ENCODE measurements around the gene LMX1B.

The LMX1B gene

GRCh38 chr9:126612326-126612812, 1.4 kb upstream of the LMX1B start:
- Histone ChIP-seq H3K4me1 (ENCODE audit: control insufficient read depth, insufficient read depth, low read length) (peaks cover 9% of the 10 kb centered on the region), H3K36me3 (ENCODE audit: control insufficient read depth, insufficient read depth, low read length) (no peaks in the 10 kb centered on the region), H3K27ac (ENCODE audit: low read length) (no peak overlapping the region), H3K9me3 (ENCODE audit: control insufficient read depth, insufficient read depth, low read length) (no peaks in the 10 kb centered on the region), H3K27me3 (ENCODE audit: control insufficient read depth, insufficient read depth, low read length) (peaks cover 78% of the 10 kb centered on the region), H3K4me3 (ENCODE audit: low read length) (peak overlapping the region; percentile 1; the same call in 1 of the 2 replicates)
- DNase-seq (ENCODE audit: low read depth, low spot score), result no peak
- no CpG with 5 or more reads among the region's 54 CpGs for WGBS (ENCODE audit: insufficient coverage, insufficient read length)

GRCh38 chr9:126612813-126613641, 701 bp upstream of the LMX1B start:
- Histone ChIP-seq H3K27me3 (ENCODE audit: control insufficient read depth, insufficient read depth, low read length) (peaks cover 83% of the 10 kb centered on the region), H3K9me3 (ENCODE audit: control insufficient read depth, insufficient read depth, low read length) (no peaks in the 10 kb centered on the region), H3K4me3 (ENCODE audit: low read length) (peak overlapping the region; percentile 8; the same call in 1 of the 2 replicates), H3K27ac (ENCODE audit: low read length) (no peak overlapping the region), H3K36me3 (ENCODE audit: control insufficient read depth, insufficient read depth, low read length) (no peaks in the 10 kb centered on the region), H3K4me1 (ENCODE audit: control insufficient read depth, insufficient read depth, low read length) (peaks cover 9% of the 10 kb centered on the region)
- DNase-seq (ENCODE audit: low read depth, low spot score), result no peak
- WGBS (ENCODE audit: insufficient coverage, insufficient read length), result no CpG with 5 or more reads among the region's 68 CpGs

- Histone ChIP-seq H3K9me3 (ENCODE audit: control insufficient read depth, insufficient read depth, low read length) (no peaks in the 10 kb centered on the region), H3K27me3 (ENCODE audit: control insufficient read depth, insufficient read depth, low read length) (peaks cover 87% of the 10 kb centered on the region), H3K27ac (ENCODE audit: low read length) (no peak overlapping the region), H3K4me3 (ENCODE audit: low read length) (no peak overlapping the region; the same call in 1 of the 2 replicates), H3K36me3 (ENCODE audit: control insufficient read depth, insufficient read depth, low read length) (no peaks in the 10 kb centered on the region), H3K4me1 (ENCODE audit: control insufficient read depth, insufficient read depth, low read length) (peaks cover 9% of the 10 kb centered on the region)
- no peak for DNase-seq (ENCODE audit: low read depth, low spot score)
- WGBS (ENCODE audit: insufficient coverage, insufficient read length), result no CpG with 5 or more reads among the region's 64 CpGs
These were observed 343 bp downstream of the LMX1B start for GRCh38 chr9:126614088-126614454.

GRCh38 chr9:126614455-126615244, 922 bp downstream of the LMX1B start:
- DNase-seq (ENCODE audit: low read depth, low spot score), result no peak
- Histone ChIP-seq H3K9me3 (ENCODE audit: control insufficient read depth, insufficient read depth, low read length) (no peaks in the 10 kb centered on the region), H3K27ac (ENCODE audit: low read length) (no peak overlapping the region), H3K4me3 (ENCODE audit: low read length) (no peak overlapping the region; the same call in 1 of the 2 replicates), H3K4me1 (ENCODE audit: control insufficient read depth, insufficient read depth, low read length) (peaks cover 11% of the 10 kb centered on the region), H3K36me3 (ENCODE audit: control insufficient read depth, insufficient read depth, low read length) (no peaks in the 10 kb centered on the region), H3K27me3 (ENCODE audit: control insufficient read depth, insufficient read depth, low read length) (peaks cover 87% of the 10 kb centered on the region)
- no CpG with 5 or more reads among the region's 65 CpGs for WGBS (ENCODE audit: insufficient coverage, insufficient read length)

GRCh38 chr9:126615245-126615790, 1.6 kb downstream of the LMX1B start:
- Histone ChIP-seq H3K4me3 (ENCODE audit: low read length) (peak overlapping the region; percentile 9; the same call in 1 of the 2 replicates), H3K9me3 (ENCODE audit: control insufficient read depth, insufficient read depth, low read length) (no peaks in the 10 kb centered on the region), H3K27ac (ENCODE audit: low read length) (no peak overlapping the region), H3K36me3 (ENCODE audit: control insufficient read depth, insufficient read depth, low read length) (no peaks in the 10 kb centered on the region), H3K27me3 (ENCODE audit: control insufficient read depth, insufficient read depth, low read length) (peaks cover 87% of the 10 kb centered on the region), H3K4me1 (ENCODE audit: control insufficient read depth, insufficient read depth, low read length) (peaks cover 10% of the 10 kb centered on the region)
- no CpG with 5 or more reads among the region's 62 CpGs for WGBS (ENCODE audit: insufficient coverage, insufficient read length)
- no peak for DNase-seq (ENCODE audit: low read depth, low spot score)

GRCh38 chr9:126615791-126616447, 2.2 kb downstream of the LMX1B start:
- Histone ChIP-seq H3K36me3 (ENCODE audit: control insufficient read depth, insufficient read depth, low read length) (no peaks in the 10 kb centered on the region), H3K9me3 (ENCODE audit: control insufficient read depth, insufficient read depth, low read length) (no peaks in the 10 kb centered on the region), H3K27ac (ENCODE audit: low read length) (no peak overlapping the region), H3K27me3 (ENCODE audit: control insufficient read depth, insufficient read depth, low read length) (peaks cover 87% of the 10 kb centered on the region), H3K4me3 (ENCODE audit: low read length) (no peak overlapping the region; the same call in 1 of the 2 replicates), H3K4me1 (ENCODE audit: control insufficient read depth, insufficient read depth, low read length) (peaks cover 10% of the 10 kb centered on the region)
- no peak for DNase-seq (ENCODE audit: low read depth, low spot score)
- WGBS (ENCODE audit: insufficient coverage, insufficient read length), result no CpG with 5 or more reads among the region's 14 CpGs

- H3K9me3 ChIP-seq (ENCODE audit: control insufficient read depth, insufficient read depth, low read length), result no peaks in the 10 kb centered on the region
- peaks cover 87% of the 10 kb centered on the region for H3K27me3 ChIP-seq (ENCODE audit: control insufficient read depth, insufficient read depth, low read length)
- H3K4me3 ChIP-seq (ENCODE audit: low read length), result no peak overlapping the region
- no peak overlapping the region for H3K27ac ChIP-seq (ENCODE audit: low read length)
- H3K36me3 ChIP-seq (ENCODE audit: control insufficient read depth, insufficient read depth, low read length), result no peaks in the 10 kb centered on the region
- DNase-seq (ENCODE audit: low read depth, low spot score), result no peak
- peaks cover 10% of the 10 kb centered on the region for H3K4me1 ChIP-seq (ENCODE audit: control insufficient read depth, insufficient read depth, low read length)
- WGBS (ENCODE audit: insufficient coverage, insufficient read length), result no CpG with 5 or more reads among the region's 10 CpGs
These were observed 2.8 kb downstream of the LMX1B start for GRCh38 chr9:126616521-126616976.

GRCh38 chr9:126617003-126617822, 3.5 kb downstream of the LMX1B start:
- DNase-seq (ENCODE audit: low read depth, low spot score), result no peak
- Histone ChIP-seq H3K27me3 (ENCODE audit: control insufficient read depth, insufficient read depth, low read length) (peaks cover 89% of the 10 kb centered on the region), H3K4me1 (ENCODE audit: control insufficient read depth, insufficient read depth, low read length) (peaks cover 9% of the 10 kb centered on the region; the same call in 1 of the 2 replicates), H3K4me3 (ENCODE audit: low read length) (no peak overlapping the region), H3K36me3 (ENCODE audit: control insufficient read depth, insufficient read depth, low read length) (no peaks in the 10 kb centered on the region), H3K27ac (ENCODE audit: low read length) (no peak overlapping the region), H3K9me3 (ENCODE audit: control insufficient read depth, insufficient read depth, low read length) (no peaks in the 10 kb centered on the region)
- WGBS (ENCODE audit: insufficient coverage, insufficient read length), result no CpG with 5 or more reads among the region's 18 CpGs

GRCh38 chr9:126617823-126618165, 4.1 kb downstream of the LMX1B start:
- Histone ChIP-seq H3K9me3 (ENCODE audit: control insufficient read depth, insufficient read depth, low read length) (no peaks in the 10 kb centered on the region), H3K4me1 (ENCODE audit: control insufficient read depth, insufficient read depth, low read length) (peaks cover 8% of the 10 kb centered on the region; the same call in 1 of the 2 replicates), H3K36me3 (ENCODE audit: control insufficient read depth, insufficient read depth, low read length) (no peaks in the 10 kb centered on the region), H3K4me3 (ENCODE audit: low read length) (no peak overlapping the region), H3K27ac (ENCODE audit: low read length) (no peak overlapping the region), H3K27me3 (ENCODE audit: control insufficient read depth, insufficient read depth, low read length) (peaks cover 90% of the 10 kb centered on the region)
- DNase-seq (ENCODE audit: low read depth, low spot score), result no peak
- WGBS (ENCODE audit: insufficient coverage, insufficient read length), result no CpG with 5 or more reads among the region's 12 CpGs

All from iPS DF 6.9 (cell line).